ENCODE data around the gene STK39. TPM values are rescaled to one million over a fixed set of nuclear protein-coding genes. Genes with fewer than 3 reads are reported as not detected.

Gene STK39
- total RNA-seq, 1 donor from 2014 or later: 15.7 TPM

DNA sequence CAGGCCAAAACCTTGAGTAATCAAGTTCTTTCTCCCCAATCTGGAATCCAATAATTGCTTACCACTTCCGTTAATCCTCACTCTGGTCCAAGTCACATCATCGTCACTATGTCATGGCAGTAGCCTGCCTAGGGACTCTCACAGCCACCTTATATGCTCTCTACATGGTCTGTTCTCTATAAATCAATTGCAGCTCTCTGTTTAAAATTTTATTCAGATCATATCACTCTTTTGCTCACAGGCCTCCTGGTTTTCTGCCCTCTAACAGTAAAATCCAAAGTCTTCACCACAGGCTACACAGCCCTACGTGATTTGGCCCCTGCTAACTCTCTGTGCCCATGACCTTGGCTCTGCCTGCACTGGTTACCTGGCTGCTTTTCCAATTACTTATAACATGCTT, 188.7 kb downstream of the STK39 start:
- Histone ChIP-seq H3K9me3 (ENCODE audit: control insufficient read depth in 3 of 3, low read length in 3 of 3) (no peaks in the 10 kb centered on the region), H3K27me3 (ENCODE audit: control insufficient read depth in 3 of 3, insufficient read depth in 3 of 3, low read length in 3 of 3) (no peaks in the 10 kb centered on the region), H3K4me1 (ENCODE audit: control insufficient read depth in 3 of 3, insufficient read depth in 3 of 3, low read length in 3 of 3) (no peaks in the 10 kb centered on the region), H3K27ac (ENCODE audit: low read depth, low read length) (no peak overlapping the region), H3K36me3 (ENCODE audit: control insufficient read depth in 3 of 3, insufficient read depth in 3 of 3, low read length in 3 of 3) (peaks cover 0 to 2% (median 0%) of the 10 kb centered on the region in 3 donors), H3K4me3 (ENCODE audit: low read length in 3 of 3) (no peak overlapping the region), H3K9ac (ENCODE audit: low read depth in 1 of 3, low read length in 3 of 3) (no peak overlapping the region)

DNA sequence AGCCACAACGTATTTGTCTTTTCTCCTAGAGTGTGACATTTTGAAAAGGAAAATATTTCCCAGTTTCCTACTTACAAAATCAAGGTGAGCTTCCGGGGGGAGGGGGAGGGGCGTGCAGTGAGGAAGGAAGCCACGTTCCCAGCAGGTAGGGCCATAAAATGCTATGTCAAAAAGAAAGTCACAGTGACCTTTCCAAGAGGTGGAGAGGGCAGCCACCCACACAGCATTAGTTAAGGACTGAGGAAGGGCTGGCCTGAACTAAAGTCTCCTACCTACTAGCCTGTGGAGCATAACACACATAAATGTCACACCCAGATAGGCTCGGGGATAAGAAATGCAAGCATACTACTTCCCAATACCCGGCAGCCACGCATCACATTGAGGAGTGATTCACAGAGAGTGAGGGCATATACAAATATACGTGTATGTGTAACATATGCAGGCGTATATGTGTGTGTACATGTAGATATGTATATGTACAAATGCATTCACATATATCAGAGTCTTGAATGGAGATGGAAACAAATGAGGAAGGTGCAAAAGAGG, 191.1 kb downstream of the STK39 start:
- H3K9me3 ChIP-seq (ENCODE audit: control insufficient read depth in 3 of 3, low read length in 3 of 3): no peaks in the 10 kb centered on the region
- H3K9ac ChIP-seq (ENCODE audit: low read depth in 1 of 3, low read length in 3 of 3): no peak overlapping the region
- no peak overlapping the region for H3K27ac ChIP-seq (ENCODE audit: low read depth, low read length)
- peaks cover 0 to 2% (median 0%) of the 10 kb centered on the region in 3 donors for H3K36me3 ChIP-seq (ENCODE audit: control insufficient read depth in 3 of 3, insufficient read depth in 3 of 3, low read length in 3 of 3)
- no peak overlapping the region for H3K4me3 ChIP-seq (ENCODE audit: low read length in 3 of 3)
- H3K27me3 ChIP-seq (ENCODE audit: control insufficient read depth in 3 of 3, insufficient read depth in 3 of 3, low read length in 3 of 3): no peaks in the 10 kb centered on the region
- no peaks in the 10 kb centered on the region for H3K4me1 ChIP-seq (ENCODE audit: control insufficient read depth in 3 of 3, insufficient read depth in 3 of 3, low read length in 3 of 3)

DNA sequence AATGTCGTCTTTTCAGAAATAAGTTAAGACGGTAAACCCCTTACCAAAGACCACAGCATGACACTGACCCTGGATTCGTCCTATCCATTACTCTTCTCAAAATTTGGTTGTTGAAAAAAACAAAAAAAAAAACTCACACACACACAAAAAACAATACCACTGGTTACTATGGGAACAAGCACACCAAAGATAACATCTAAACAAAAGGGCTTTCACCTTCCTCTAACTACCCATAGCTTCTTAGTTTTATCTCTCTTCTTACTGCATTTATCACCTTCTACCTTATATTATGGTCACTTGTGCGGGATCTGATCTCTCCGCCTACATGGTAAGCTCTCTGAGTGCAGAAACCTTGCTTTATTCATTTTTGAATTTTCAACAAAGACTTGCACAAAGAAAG, 192.7 kb downstream of the STK39 start:
- Histone ChIP-seq H3K27ac (ENCODE audit: low read depth, low read length) (no peak overlapping the region), H3K9me3 (ENCODE audit: control insufficient read depth in 3 of 3, low read length in 3 of 3) (no peaks in the 10 kb centered on the region), H3K9ac (ENCODE audit: low read depth in 1 of 3, low read length in 3 of 3) (no peak overlapping the region), H3K36me3 (ENCODE audit: control insufficient read depth in 3 of 3, insufficient read depth in 3 of 3, low read length in 3 of 3) (peaks cover 0 to 2% (median 0%) of the 10 kb centered on the region in 3 donors), H3K27me3 (ENCODE audit: control insufficient read depth in 3 of 3, insufficient read depth in 3 of 3, low read length in 3 of 3) (no peaks in the 10 kb centered on the region), H3K4me1 (ENCODE audit: control insufficient read depth in 3 of 3, insufficient read depth in 3 of 3, low read length in 3 of 3) (no peaks in the 10 kb centered on the region), H3K4me3 (ENCODE audit: low read length in 3 of 3) (no peak overlapping the region)

DNA sequence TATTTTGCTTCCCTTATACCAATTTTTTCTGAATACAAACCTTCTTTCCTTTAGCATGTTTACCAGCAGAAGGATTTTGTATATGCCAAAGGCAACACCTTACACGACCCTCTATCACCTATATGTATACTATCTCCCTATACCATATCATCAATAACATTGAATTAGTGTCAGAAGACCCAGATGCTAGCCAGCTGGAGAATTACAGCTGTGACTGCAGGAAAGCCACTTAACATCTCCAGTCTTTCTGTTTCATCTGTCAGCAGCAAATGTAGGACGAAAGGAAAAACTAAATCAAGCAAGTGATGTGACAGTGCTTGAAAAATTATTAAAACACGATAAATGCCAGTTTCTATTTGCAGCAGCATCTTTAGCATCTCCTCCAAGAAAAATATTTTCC, 193.7 kb downstream of the STK39 start:
- Histone ChIP-seq H3K4me1 (ENCODE audit: control insufficient read depth in 3 of 3, insufficient read depth in 3 of 3, low read length in 3 of 3) (no peaks in the 10 kb centered on the region), H3K36me3 (ENCODE audit: control insufficient read depth in 3 of 3, insufficient read depth in 3 of 3, low read length in 3 of 3) (peaks cover 0 to 2% (median 0%) of the 10 kb centered on the region in 3 donors), H3K27me3 (ENCODE audit: control insufficient read depth in 3 of 3, insufficient read depth in 3 of 3, low read length in 3 of 3) (no peaks in the 10 kb centered on the region), H3K27ac (ENCODE audit: low read depth, low read length) (no peak overlapping the region), H3K9me3 (ENCODE audit: control insufficient read depth in 3 of 3, low read length in 3 of 3) (no peaks in the 10 kb centered on the region), H3K9ac (ENCODE audit: low read depth in 1 of 3, low read length in 3 of 3) (no peak overlapping the region), H3K4me3 (ENCODE audit: low read length in 3 of 3) (no peak overlapping the region)

DNA sequence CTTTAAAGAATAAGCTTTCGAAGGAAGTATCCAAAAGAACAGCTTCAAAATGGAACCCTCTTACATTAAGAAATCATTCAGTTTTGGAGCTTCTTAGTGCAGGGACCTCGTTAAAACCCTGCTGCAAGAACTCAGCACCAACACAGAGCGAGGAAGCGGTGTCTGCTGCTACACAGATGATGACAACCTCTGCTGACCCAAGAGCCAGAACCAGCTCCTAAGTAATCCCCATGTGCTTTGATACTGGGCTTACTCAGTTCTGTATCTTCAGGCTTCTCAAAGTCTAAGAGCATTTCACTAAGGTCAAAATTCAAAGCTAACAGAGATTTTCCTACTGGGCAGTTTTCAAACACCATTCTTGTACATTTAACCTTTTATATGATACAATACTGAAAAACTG, 194.6 kb downstream of the STK39 start:
- Histone ChIP-seq H3K4me3 (ENCODE audit: low read length in 3 of 3) (no peak overlapping the region), H3K36me3 (ENCODE audit: control insufficient read depth in 3 of 3, insufficient read depth in 3 of 3, low read length in 3 of 3) (no peaks in the 10 kb centered on the region), H3K27ac (ENCODE audit: low read depth, low read length) (no peak overlapping the region), H3K4me1 (ENCODE audit: control insufficient read depth in 3 of 3, insufficient read depth in 3 of 3, low read length in 3 of 3) (no peaks in the 10 kb centered on the region), H3K27me3 (ENCODE audit: control insufficient read depth in 3 of 3, insufficient read depth in 3 of 3, low read length in 3 of 3) (no peaks in the 10 kb centered on the region), H3K9ac (ENCODE audit: low read depth in 1 of 3, low read length in 3 of 3) (no peak overlapping the region), H3K9me3 (ENCODE audit: control insufficient read depth in 3 of 3, low read length in 3 of 3) (no peaks in the 10 kb centered on the region)

DNA sequence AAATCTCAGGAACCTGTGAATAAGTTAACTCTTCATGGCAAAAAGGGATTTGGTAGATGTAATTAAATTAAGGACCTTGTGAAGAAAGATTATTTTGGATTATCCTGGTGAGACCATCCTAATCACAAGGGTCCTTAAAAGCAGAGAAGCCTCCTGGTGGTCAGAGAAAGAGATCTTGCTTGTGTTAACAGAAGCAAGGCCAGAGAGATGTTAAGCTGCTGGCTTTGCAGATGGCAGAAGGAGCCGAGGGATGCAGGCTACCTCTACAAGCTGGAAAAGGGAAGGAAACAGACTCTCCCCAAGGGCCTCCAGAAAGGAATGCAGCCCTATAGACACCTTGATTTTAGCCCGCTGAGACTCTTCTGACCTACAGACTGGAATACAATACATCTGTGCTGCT, 197.0 kb downstream of the STK39 start:
- Histone ChIP-seq H3K9me3 (ENCODE audit: control insufficient read depth in 3 of 3, low read length in 3 of 3) (no peaks in the 10 kb centered on the region), H3K27ac (ENCODE audit: low read depth, low read length) (no peak overlapping the region), H3K36me3 (ENCODE audit: control insufficient read depth in 3 of 3, insufficient read depth in 3 of 3, low read length in 3 of 3) (no peaks in the 10 kb centered on the region), H3K27me3 (ENCODE audit: control insufficient read depth in 3 of 3, insufficient read depth in 3 of 3, low read length in 3 of 3) (no peaks in the 10 kb centered on the region), H3K9ac (ENCODE audit: low read depth in 1 of 3, low read length in 3 of 3) (no peak overlapping the region), H3K4me1 (ENCODE audit: control insufficient read depth in 3 of 3, insufficient read depth in 3 of 3, low read length in 3 of 3) (no peaks in the 10 kb centered on the region), H3K4me3 (ENCODE audit: low read length in 3 of 3) (no peak overlapping the region)

DNA sequence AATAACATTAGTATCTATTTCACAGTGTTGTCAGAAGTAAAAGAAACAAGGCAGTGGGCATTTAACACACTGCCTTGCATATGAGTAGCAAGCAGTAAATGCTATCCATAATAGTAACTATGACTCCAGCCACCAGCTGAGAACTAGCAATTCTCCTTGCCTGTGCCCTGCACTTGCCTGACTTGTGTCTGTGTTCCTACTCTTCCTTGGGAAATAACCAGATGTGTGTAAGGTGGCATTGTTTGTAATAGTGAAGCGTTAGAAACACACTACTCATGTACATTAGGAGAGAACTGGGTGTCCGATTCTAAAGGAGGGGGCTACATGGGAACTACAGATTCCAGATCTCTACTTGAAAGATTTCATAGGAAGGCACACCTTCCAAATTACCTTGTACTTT, 197.8 kb downstream of the STK39 start:
- Histone ChIP-seq H3K36me3 (ENCODE audit: control insufficient read depth in 3 of 3, insufficient read depth in 3 of 3, low read length in 3 of 3) (no peaks in the 10 kb centered on the region), H3K9ac (ENCODE audit: low read depth in 1 of 3, low read length in 3 of 3) (no peak overlapping the region), H3K4me1 (ENCODE audit: control insufficient read depth in 3 of 3, insufficient read depth in 3 of 3, low read length in 3 of 3) (no peaks in the 10 kb centered on the region), H3K27ac (ENCODE audit: low read depth, low read length) (no peak overlapping the region), H3K4me3 (ENCODE audit: low read length in 3 of 3) (no peak overlapping the region), H3K9me3 (ENCODE audit: control insufficient read depth in 3 of 3, low read length in 3 of 3) (no peaks in the 10 kb centered on the region), H3K27me3 (ENCODE audit: control insufficient read depth in 3 of 3, insufficient read depth in 3 of 3, low read length in 3 of 3) (no peaks in the 10 kb centered on the region)

DNA sequence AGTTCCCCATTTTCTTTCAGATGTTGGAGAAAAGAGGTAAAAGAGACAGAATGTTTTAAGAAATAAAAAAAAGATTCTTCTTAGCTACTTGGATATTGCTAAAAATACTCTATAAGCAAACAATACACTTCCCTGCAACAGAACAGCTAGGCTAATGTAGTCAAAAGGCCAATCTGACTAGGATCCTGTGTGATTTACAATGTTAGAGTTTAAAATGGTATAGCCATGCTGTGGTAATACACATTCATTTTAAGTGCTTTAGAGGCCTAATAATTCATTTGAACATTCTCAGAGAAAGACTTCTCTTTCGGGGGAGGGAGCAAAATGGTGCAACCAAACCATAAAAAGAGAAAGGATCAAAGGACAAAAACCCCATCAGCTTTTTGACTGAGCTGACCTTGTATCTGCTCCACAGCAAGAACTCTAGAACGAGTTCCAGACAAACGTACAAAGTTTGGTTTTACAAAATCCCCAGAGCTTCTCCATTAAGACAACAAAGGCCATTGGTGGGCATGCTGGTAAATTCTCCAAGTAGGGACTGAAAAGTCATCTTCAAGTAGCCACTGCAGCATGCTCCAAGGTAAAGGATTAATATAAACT, 200.2 kb downstream of the STK39 start:
- no peak overlapping the region for H3K4me3 ChIP-seq (ENCODE audit: low read length in 3 of 3)
- no peaks in the 10 kb centered on the region for H3K4me1 ChIP-seq (ENCODE audit: control insufficient read depth in 3 of 3, insufficient read depth in 3 of 3, low read length in 3 of 3)
- no peak overlapping the region for H3K27ac ChIP-seq (ENCODE audit: low read depth, low read length)
- no peaks in the 10 kb centered on the region for H3K36me3 ChIP-seq (ENCODE audit: control insufficient read depth in 3 of 3, insufficient read depth in 3 of 3, low read length in 3 of 3)
- no peaks in the 10 kb centered on the region for H3K27me3 ChIP-seq (ENCODE audit: control insufficient read depth in 3 of 3, insufficient read depth in 3 of 3, low read length in 3 of 3)
- no peak overlapping the region for H3K9ac ChIP-seq (ENCODE audit: low read depth in 1 of 3, low read length in 3 of 3)
- no peaks in the 10 kb centered on the region for H3K9me3 ChIP-seq (ENCODE audit: control insufficient read depth in 3 of 3, low read length in 3 of 3)

DNA sequence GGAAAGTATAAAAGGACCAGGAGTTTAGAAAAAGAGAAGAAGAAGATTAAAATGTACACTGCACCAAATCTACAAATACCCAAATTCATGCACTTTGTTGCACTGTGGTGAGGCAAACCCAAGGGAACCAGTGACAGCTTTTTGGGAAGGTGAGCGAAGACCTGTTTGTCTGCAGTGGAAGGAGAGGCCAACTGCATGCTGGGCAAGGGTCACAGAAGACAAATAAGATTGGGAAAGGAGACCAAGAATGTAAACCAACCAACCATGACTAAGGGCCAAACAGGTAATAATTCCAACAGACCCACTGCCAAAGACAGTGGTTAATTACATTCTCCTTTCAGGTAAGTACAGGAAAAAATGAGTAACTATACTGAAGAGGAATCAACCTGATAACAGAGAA, 202.8 kb downstream of the STK39 start:
- no peak overlapping the region for H3K27ac ChIP-seq (ENCODE audit: low read depth, low read length)
- no peaks in the 10 kb centered on the region for H3K36me3 ChIP-seq (ENCODE audit: control insufficient read depth in 3 of 3, insufficient read depth in 3 of 3, low read length in 3 of 3)
- H3K9ac ChIP-seq (ENCODE audit: low read depth in 1 of 3, low read length in 3 of 3): no peak overlapping the region
- no peaks in the 10 kb centered on the region for H3K9me3 ChIP-seq (ENCODE audit: control insufficient read depth in 3 of 3, low read length in 3 of 3)
- H3K4me1 ChIP-seq (ENCODE audit: control insufficient read depth in 3 of 3, insufficient read depth in 3 of 3, low read length in 3 of 3): no peaks in the 10 kb centered on the region
- H3K27me3 ChIP-seq (ENCODE audit: control insufficient read depth in 3 of 3, insufficient read depth in 3 of 3, low read length in 3 of 3): no peaks in the 10 kb centered on the region
- no peak overlapping the region for H3K4me3 ChIP-seq (ENCODE audit: low read length in 3 of 3)

DNA sequence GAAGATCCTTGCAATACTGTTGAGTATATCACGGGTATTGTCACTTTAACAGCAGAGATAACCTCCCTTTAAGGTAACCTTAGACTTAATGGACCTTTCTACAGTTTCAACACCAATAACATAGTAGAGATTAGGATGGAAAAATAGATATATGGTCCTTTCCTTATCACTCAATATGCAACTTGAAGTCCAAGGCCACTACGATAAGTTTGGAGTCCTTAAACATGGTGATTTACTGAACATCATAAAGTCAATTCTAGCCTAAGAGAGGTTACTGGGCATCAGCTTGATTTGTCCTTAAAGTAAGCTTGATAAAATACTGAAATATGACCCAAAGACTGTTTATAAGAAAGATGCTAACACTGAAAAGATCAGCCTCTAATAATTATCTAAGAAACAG, 203.2 kb downstream of the STK39 start:
- no peak overlapping the region for H3K4me3 ChIP-seq (ENCODE audit: low read length in 3 of 3)
- no peak overlapping the region for H3K27ac ChIP-seq (ENCODE audit: low read depth, low read length)
- H3K36me3 ChIP-seq (ENCODE audit: control insufficient read depth in 3 of 3, insufficient read depth in 3 of 3, low read length in 3 of 3): no peaks in the 10 kb centered on the region
- no peak overlapping the region for H3K9ac ChIP-seq (ENCODE audit: low read depth in 1 of 3, low read length in 3 of 3)
- no peaks in the 10 kb centered on the region for H3K27me3 ChIP-seq (ENCODE audit: control insufficient read depth in 3 of 3, insufficient read depth in 3 of 3, low read length in 3 of 3)
- no peaks in the 10 kb centered on the region for H3K4me1 ChIP-seq (ENCODE audit: control insufficient read depth in 3 of 3, insufficient read depth in 3 of 3, low read length in 3 of 3)
- no peaks in the 10 kb centered on the region for H3K9me3 ChIP-seq (ENCODE audit: control insufficient read depth in 3 of 3, low read length in 3 of 3)
